K562 (cell line): ENCODE measurements around the gene PNMT. TPM values are rescaled to one million over a fixed set of nuclear protein-coding genes. Genes with fewer than 3 reads are reported as not detected.

Experiments used
- ATAC-seq: fragments of 200-7000 bp; cut with Tn5 transposase; 3 replicates; pipeline ENCODE4 v1.9.1; 2020; ENCODE audit warnings: moderate library complexity
- BruUV-seq: library from RNA; stranded (reverse); fragments of 400-500 nt; replicated peaks from 2 replicates; lab custom pipeline; 2021; lab: Mats Ljungman, UMichigan
- CTCF ChIA-PET: fragments of 300-600 bp; formaldehyde crosslinking; extraction: SDS; loops from one replicate; lab custom pipeline; 2021; ENCODE audit warnings: low intra/inter-chr PET ratio; lab: Yijun Ruan, JAX
- POLR2A ChIA-PET: fragments of 300-600, 350-650 bp; sonication (Branson Sonifier 250); formaldehyde crosslinking; extraction: SDS; loops from one replicate; lab custom pipeline; 2021; ENCODE audit warnings: antibody characterized with exemption, inconsistent platforms; lab: Yijun Ruan, JAX
- DNase-seq, 4 experiments: peaks; one replicate each; pipeline versions ENCODE4 v3.0.0 to v3.0.0-alpha.2; 2011 to 2018; ENCODE audit warnings: low spot score in 3 of 4, mixed read lengths in 3 of 4; ENCODE audit errors: extremely low read depth in 1 of 4
- FAIRE-seq: peaks from 2 replicates; lab custom pipeline; 2011; peaks lifted over from hg19 to GRCh38; lab: Jason Lieb, UNC
- H2AFZ ChIP-seq: 2 replicates; pipeline ENCODE4 v1.6.0; 2011; ENCODE audit warnings: low read depth, low read length, control low read depth, inconsistent platforms
- H3K27ac ChIP-seq: fragments of 200-600 bp; 3 replicates; pipeline ENCODE4 v1.8.0; 2011; ENCODE audit warnings: low read depth, mild to moderate bottlenecking, control low read depth, inconsistent platforms, low read length, moderate library complexity, mixed read lengths; ENCODE audit errors: extremely low read depth
- H3K27me3 ChIP-seq, 2 experiments: fragments of 300-600 bp in 1 of 2; 2 replicates in 1 of 2; 3 replicates in 1 of 2; pipeline versions ENCODE4 v1.6.0 to v1.8.0; 2011; ENCODE audit warnings: inconsistent platforms in 2 of 2, low read length in 2 of 2, mild to moderate bottlenecking in 1 of 2, mixed read lengths in 1 of 2, moderate library complexity in 1 of 2; ENCODE audit not compliant: control insufficient read depth in 2 of 2, insufficient read depth in 2 of 2
- H3K36me3 ChIP-seq: fragments of 300-600 bp; 3 replicates; pipeline ENCODE4 v1.8.0; 2011; ENCODE audit warnings: mild to moderate bottlenecking, low read length, inconsistent platforms; ENCODE audit not compliant: control insufficient read depth, insufficient read depth
- H3K4me1 ChIP-seq, 2 experiments: fragments of 200-600 bp in 1 of 2; replicated peaks in 1 of 2; 2 replicates in 1 of 2; 3 replicates in 1 of 2; pipeline versions ENCODE4 v1.5.1 to v1.8.0; 2011; ENCODE audit warnings: inconsistent platforms in 2 of 2, low read length in 2 of 2, mild to moderate bottlenecking in 1 of 2, mixed read lengths in 1 of 2, moderate library complexity in 1 of 2; ENCODE audit not compliant: control insufficient read depth in 2 of 2, insufficient read depth in 2 of 2
- H3K4me2 ChIP-seq: 2 replicates; pipeline ENCODE4 v1.6.1; 2011; ENCODE audit warnings: low read length, control low read depth, inconsistent platforms, mixed read lengths; ENCODE audit not compliant: insufficient read depth
- H3K4me3 ChIP-seq: fragments of 200-600 bp; sonication (generic), shearing (Covaris generic); 2 replicates; pipeline ENCODE4 v1.5.1; 2016; ENCODE audit warnings: control low read depth, inconsistent platforms
- H3K79me2 ChIP-seq: fragments of 200-600 bp; 3 replicates; pipeline ENCODE4 v1.8.0; 2011; ENCODE audit warnings: low read length, inconsistent platforms; ENCODE audit not compliant: control insufficient read depth, insufficient read depth
- H3K9ac ChIP-seq, 2 experiments: 2 replicates each; pipeline versions ENCODE4 v1.6.0 to v1.6.1; 2011; ENCODE audit warnings: low read depth in 2 of 2, low read length in 2 of 2, control low read depth in 1 of 2, inconsistent platforms in 1 of 2, mild to moderate bottlenecking in 1 of 2, mixed read lengths in 1 of 2; ENCODE audit not compliant: insufficient read depth in 1 of 2
- H3K9me1 ChIP-seq: one replicate; pipeline ENCODE4 v1.6.0; 2011; ENCODE audit warnings: inconsistent platforms, mild to moderate bottlenecking, low read length, moderate library complexity; ENCODE audit not compliant: control insufficient read depth, insufficient read depth
- H3K9me3 ChIP-seq: replicated peaks from 2 replicates; pipeline ENCODE4 v1.5.1; 2011; ENCODE audit warnings: low read depth, low read length, inconsistent platforms; ENCODE audit not compliant: control insufficient read depth, insufficient read depth
- H4K20me1 ChIP-seq: replicated peaks from 2 replicates; pipeline ENCODE4 v1.6.1; 2011; ENCODE audit warnings: low read length, inconsistent platforms, mixed read lengths; ENCODE audit not compliant: control insufficient read depth, insufficient read depth
- POLR2G ChIP-seq: fragments of 200-400 bp; formaldehyde crosslinking; IDR thresholded peaks from 2 replicates; pipeline ENCODE4 v1.6.1; 2017; ENCODE audit warnings: low read depth, mild to moderate bottlenecking, antibody characterized with exemption, low read length, moderate library complexity
- RNF219 ChIP-seq: fragments of 250-450 bp; sonication (Bioruptor Pico); IDR thresholded peaks from 2 replicates; pipeline ENCODE4 v1.5.0; 2022; ENCODE audit warnings: mild to moderate bottlenecking
- ZNF431 ChIP-seq: sonication (generic); formaldehyde crosslinking; IDR thresholded peaks from 2 replicates; pipeline ENCODE4 v1.8.0; 2022; ENCODE audit warnings: mild to moderate bottlenecking, missing genetic modification reagents
- WGBS: fragments of 100-300 bp; shearing (Covaris generic); methylation state at CpG from one replicate; pipeline ENCODE4 v1.1.6; 2016; ENCODE audit warnings: low coverage, mixed read lengths; ENCODE audit not compliant: insufficient coverage; ENCODE audit errors: missing lambda C conversion rate; 5-methylcytosine and 5-hydroxymethylcytosine counted together
- in situ Hi-C: fragments of 300-500 bp; cut with MboI; formaldehyde crosslinking; loops from 4 replicates; pipeline ENCODE4 v1.15.0; 2018; ENCODE audit warnings: inconsistent platforms, mixed read lengths
- intact Hi-C: fragments of 100-400 bp; cut with micrococcal nuclease; formaldehyde crosslinking; loops from 2 replicates; pipeline ENCODE4 v1.14.2; 2022
- polyA plus RNA-seq, 8 experiments: library from polyadenylated mRNA; depleted of rRNA in 4 of 8; stranded (reverse) in 5 of 8; unstranded in 3 of 8; fragments of >200 nt; fragmentation: Nextera tagmentation in 2 of 8; fragmentation: Illumina TruSeq in 1 of 8; extraction: Ambion mirVana in 2 of 8; extraction: Trizol in 1 of 8; gene quantifications; 2 replicates each; pipeline versions ENCODE4 v1.2.1 to v1.2.3, GENCODE V29; 2011 to 2014; ENCODE audit warnings: inconsistent platforms in 1 of 8, missing spikeins in 1 of 8
- total RNA-seq, 7 experiments: library from RNA; depleted of rRNA in 6 of 7; stranded (reverse); fragments of >200 nt in 6 of 7; fragmentation: Illumina TruSeq in 2 of 7; extraction: Trizol in 2 of 7; gene quantifications; 2 replicates each; pipeline versions ENCODE4 v1.2.1 to v1.2.3, GENCODE V29; 2011 to 2021; ENCODE audit warnings: low replicate concordance in 1 of 7

Gene PNMT
- total and polyA plus RNA-seq, 9 of the 15 experiments (the other 6 are each of a cell fraction or from before 2014, with no cell fraction given) = 0.55 to 18.1 (median 5.8) TPM

GRCh38 chr17:39631403-39631802 lies 36.9 kb upstream of the PNMT start:
- no peak overlapping the region for H3K4me2 ChIP-seq
- no peak overlapping the region for H3K9ac ChIP-seq
- H3K79me2 ChIP-seq = no peaks in the 10 kb centered on the region
- ChIA-PET POLR2A (interaction anchor here (0.6 to 1.3 kb wide), 2 partner anchors 16 to 586 kb away, joined by 3 read pairs; no protein-coding TSS in a partner anchor), CTCF (no interaction called here)
- H3K36me3 ChIP-seq = no peaks in the 10 kb centered on the region
- no peaks in the 10 kb centered on the region for H3K9me3 ChIP-seq
- DNase-seq (no peak), ATAC-seq (no peak), FAIRE-seq (peak; percentile 54)
- H3K27me3 ChIP-seq = no peaks in the 10 kb centered on the region
- BruUV-seq = no TSS peak
- H3K4me3 ChIP-seq = no peak overlapping the region
- 0 out of 2 replicates have a peak overlapping the region, but pooled peaks have one; percentile 12 for H2AFZ ChIP-seq
- peaks cover 13 to 47% of the 10 kb centered on the region in 2 experiments for H3K4me1 ChIP-seq
- H3K9me1 ChIP-seq = no peaks in the 10 kb centered on the region
- no peak overlapping the region for H3K27ac ChIP-seq
- in situ Hi-C loops = no loop called here
- 12% methylated on average over 6 of the region's 6 CpGs for WGBS
- TF ChIP-seq RNF219 (CRISPR knock-in tag) (no peak), POLR2G (no peak), ZNF431 (CRISPR knock-in tag) (no peak)
- no peaks in the 10 kb centered on the region for H4K20me1 ChIP-seq
- intact Hi-C loops = no loop called here
